Suprapubic skin (tissue), 4 donors: ENCODE data around the gene CASP6.

Experiments used
- CTCF ChIP-seq, 2 donors: fragments of 200-600 bp in 1 of 2; fragments of 450-650 bp in 1 of 2; sonication (generic) in 1 of 2; IDR thresholded peaks; one replicate each; pipeline ENCODE4 v1.5.1; 2016 to 2019; ENCODE audit warnings: antibody characterized with exemption in 2 of 2, mild to moderate bottlenecking in 1 of 2, moderate library complexity in 1 of 2
- EP300 ChIP-seq: sonication (generic); formaldehyde crosslinking; IDR thresholded peaks from one replicate; pipeline ENCODE4 v1.6.1; 2017; ENCODE audit warnings: antibody characterized with exemption
- POLR2A ChIP-seq, 2 donors: fragments of 450-650 bp; IDR thresholded peaks; one replicate each; pipeline ENCODE4 v1.6.1; 2017; ENCODE audit warnings: antibody characterized with exemption in 2 of 2, mild to moderate bottlenecking in 2 of 2, moderate library complexity in 2 of 2
- POLR2AphosphoS5 ChIP-seq, 3 donors: sonication (generic); formaldehyde crosslinking; IDR thresholded peaks; one replicate each; pipeline ENCODE4 v1.6.1; 2017; ENCODE audit warnings: antibody characterized with exemption in 3 of 3

DNA sequence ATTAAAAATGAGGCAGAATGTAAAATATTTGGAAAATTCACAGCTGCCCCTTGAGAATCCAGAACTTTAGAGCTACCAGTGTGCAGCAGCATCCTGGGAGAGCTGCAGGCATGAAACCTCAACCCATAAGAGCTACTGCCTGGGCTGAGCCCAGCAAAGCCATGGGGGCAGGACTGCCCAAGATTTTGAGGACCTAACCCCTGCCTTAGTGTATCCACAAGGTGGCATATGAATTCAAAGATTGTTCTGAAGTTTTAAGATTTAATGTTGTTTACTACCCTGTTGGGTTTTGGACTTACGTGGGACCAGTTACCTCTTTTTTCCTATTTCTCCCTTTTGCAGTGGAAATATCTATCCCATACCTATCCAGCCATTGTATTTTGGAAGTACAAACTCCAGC lies 26.4 kb downstream of the CASP6 start:
- TF ChIP-seq CTCF (IDR thresholded peaks at IDR 0.05) (no peak), POLR2A (IDR thresholded peaks at IDR 0.05) (no peak), EP300 (no peak), POLR2AphosphoS5 (IDR thresholded peaks at IDR 0.05) (no peak)
